VCaP (cell line): ENCODE results near the gene GNRHR.
A peak's percentile ranks its signal among the peaks of the same experiment; 100 is the strongest.

ENCODE experiments used
- H3K27ac ChIP-seq: fragments of 450-650 bp; 2 replicates; pipeline ENCODE4 v1.5.1; 2017
- CTCF ChIP-seq: fragments of 450-650 bp; conservative IDR thresholded peaks from 2 replicates; pipeline ENCODE4 v1.5.1; 2017; ENCODE audit warnings: mild to moderate bottlenecking, moderate library complexity

Gene GNRHR

GRCh38 chr4:67727124-67727850 lies 26.9 kb downstream of the GNRHR start:
- TF ChIP-seq CTCF = no peak
- H3K27ac ChIP-seq = no peak overlapping the region

- no peak for TF ChIP-seq CTCF
- no peak overlapping the region for H3K27ac ChIP-seq
Measured at GRCh38 chr4:67725981-67726380, 28.2 kb downstream of the GNRHR start.

GRCh38 chr4:67725132-67725531 lies 29.1 kb downstream of the GNRHR start:
- H3K27ac ChIP-seq = no peak overlapping the region
- TF ChIP-seq CTCF = no peak

GRCh38 chr4:67723949-67724348 lies 30.2 kb downstream of the GNRHR start:
- TF ChIP-seq CTCF = peak; percentile 30; the same call in 1 of the 2 replicates
- H3K27ac ChIP-seq = no peak overlapping the region

- TF ChIP-seq CTCF = no peak
- no peak overlapping the region for H3K27ac ChIP-seq
Measured at GRCh38 chr4:67723341-67723740, 30.8 kb downstream of the GNRHR start.

- no peak for TF ChIP-seq CTCF
- H3K27ac ChIP-seq = no peak overlapping the region
Measured at GRCh38 chr4:67721770-67722597, 32.2 kb downstream of the GNRHR start.

- no peak overlapping the region for H3K27ac ChIP-seq
- TF ChIP-seq CTCF = no peak
Measured at GRCh38 chr4:67721315-67721769, 32.8 kb downstream of the GNRHR start.
